Hepatocyte (in vitro differentiated cells): ENCODE results near the gene LDLRAP1. TPM values are rescaled to one million over a fixed set of nuclear protein-coding genes. Genes with fewer than 3 reads are reported as not detected.

Source experiments
- DNase-seq: peaks from one replicate; pipeline ENCODE4 v3.0.0-alpha.2; 2016; ENCODE audit warnings: low spot score
- H2AFZ ChIP-seq: fragments of 200-600 bp; sonication (generic); 2 replicates; pipeline ENCODE4 v1.6.0; 2016; ENCODE audit warnings: antibody characterized with exemption, mild to moderate bottlenecking
- H3K27ac ChIP-seq: fragments of 200-600 bp; sonication (generic); 2 replicates; pipeline ENCODE4 v1.5.1; 2016; ENCODE audit warnings: mild to moderate bottlenecking
- H3K27me3 ChIP-seq: fragments of 200-600 bp; sonication (generic); 2 replicates; pipeline ENCODE4 v1.6.1; 2016
- H3K36me3 ChIP-seq: fragments of 200-600 bp; sonication (generic); replicated peaks from 2 replicates; pipeline ENCODE4 v1.5.1; 2016; ENCODE audit warnings: low read depth; ENCODE audit not compliant: insufficient read depth
- H3K4me1 ChIP-seq: fragments of 200-600 bp; sonication (generic); 2 replicates; pipeline ENCODE4 v1.5.1; 2016; ENCODE audit warnings: mild to moderate bottlenecking, moderate library complexity; ENCODE audit not compliant: insufficient read depth
- H3K4me2 ChIP-seq: fragments of 200-600 bp; sonication (generic); 2 replicates; pipeline ENCODE4 v1.6.0; 2016
- H3K4me3 ChIP-seq: fragments of 200-600 bp; sonication (generic); 2 replicates; pipeline ENCODE4 v1.5.1; 2016; ENCODE audit warnings: mild to moderate bottlenecking
- H3K79me2 ChIP-seq: fragments of 200-600 bp; sonication (generic); 2 replicates; pipeline ENCODE4 v1.6.0; 2017; ENCODE audit warnings: mild to moderate bottlenecking
- H3K9me2 ChIP-seq: fragments of 200-600 bp; sonication (generic); replicated peaks from 2 replicates; pipeline ENCODE4 v1.6.0; 2017; ENCODE audit warnings: mild to moderate bottlenecking; ENCODE audit not compliant: insufficient read depth
- H3K9me3 ChIP-seq: fragments of 200-600 bp; sonication (generic); 2 replicates; pipeline ENCODE4 v1.5.1; 2016; ENCODE audit warnings: low read depth, mild to moderate bottlenecking
- H4K20me1 ChIP-seq: fragments of 200-600 bp; sonication (generic); 2 replicates; pipeline ENCODE4 v1.6.0; 2016; ENCODE audit warnings: mild to moderate bottlenecking; ENCODE audit not compliant: insufficient read depth, poor library complexity, severe bottlenecking
- EZH2 ChIP-seq: fragments of 200-600 bp; sonication (generic); IDR thresholded peaks from 2 replicates; pipeline ENCODE4 v1.6.1; 2016; ENCODE audit warnings: antibody characterized with exemption, mild to moderate bottlenecking, borderline replicate concordance
- EZH2phosphoT487 ChIP-seq: fragments of 200-600 bp; sonication (generic); IDR thresholded peaks from one replicate; pipeline ENCODE4 v1.6.1; 2018; ENCODE audit warnings: antibody characterized with exemption, mild to moderate bottlenecking, low read depth, moderate library complexity; ENCODE audit not compliant: unreplicated experiment, severe bottlenecking
- WGBS: methylation state at CpG from one replicate; pipeline ENCODE4 v1.1.6; 2016; ENCODE audit warnings: low lambda C conversion rate; ENCODE audit errors: missing lambda C conversion rate; 5-methylcytosine and 5-hydroxymethylcytosine counted together
- polyA plus RNA-seq: library from polyadenylated mRNA; unstranded; fragments of >200 nt; fragmentation: Nextera tagmentation; extraction: Ambion mirVana; gene quantifications from 2 replicates; pipeline ENCODE4 v1.2.1, GENCODE V29; 2016
- total RNA-seq: library from RNA; depleted of rRNA; stranded (reverse); fragments of >200 nt; gene quantifications from 2 replicates; pipeline ENCODE4 v1.2.3, GENCODE V29; 2014
- TF ChIP-seq, protein P1 (sequence below): fragments of 200-600 bp; sonication (generic); IDR thresholded peaks from 2 replicates; pipeline ENCODE4 v1.5.1; 2016; ENCODE audit warnings: antibody characterized with exemption, mild to moderate bottlenecking; ENCODE audit not compliant: poor library complexity

Gene LDLRAP1
- total and polyA plus RNA-seq, 2 experiments from 2014 or later = 17.3 to 27.5 TPM

DNA sequence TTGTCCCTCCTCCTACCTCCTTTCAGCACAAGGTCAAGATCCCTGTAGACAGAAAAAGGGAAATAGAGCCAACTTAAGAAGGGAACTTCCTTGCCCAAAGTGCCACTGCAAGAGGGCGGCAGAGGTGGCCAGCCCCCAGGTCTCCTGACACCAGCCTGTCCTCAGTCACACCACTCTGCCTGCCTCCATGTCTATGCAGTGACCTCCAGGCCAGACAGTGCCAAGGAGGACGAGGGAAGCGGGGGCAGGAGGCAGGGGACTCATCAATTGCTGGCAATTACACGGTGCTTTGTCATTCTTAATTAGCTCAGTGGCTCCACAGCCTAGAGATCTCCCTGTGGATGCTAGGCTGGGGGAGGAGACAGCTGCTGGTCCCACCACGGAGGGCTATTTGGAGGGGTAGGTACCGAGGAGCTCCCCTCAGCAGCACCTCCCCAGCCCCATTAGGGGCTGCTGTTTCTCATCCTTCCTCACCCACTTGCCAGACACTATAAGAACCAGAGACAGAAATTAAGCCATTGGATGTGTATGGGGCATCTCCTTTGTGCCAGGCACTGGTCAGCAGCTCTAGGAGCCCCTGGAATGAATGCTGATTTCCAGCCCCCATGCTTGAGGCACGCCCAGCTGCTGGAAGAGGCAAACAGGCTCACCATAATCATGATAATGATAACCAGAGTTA is 6.1 kb upstream of the LDLRAP1 start:
- no peak for TF ChIP-seq EZH2
- TF ChIP-seq, protein P1, sequence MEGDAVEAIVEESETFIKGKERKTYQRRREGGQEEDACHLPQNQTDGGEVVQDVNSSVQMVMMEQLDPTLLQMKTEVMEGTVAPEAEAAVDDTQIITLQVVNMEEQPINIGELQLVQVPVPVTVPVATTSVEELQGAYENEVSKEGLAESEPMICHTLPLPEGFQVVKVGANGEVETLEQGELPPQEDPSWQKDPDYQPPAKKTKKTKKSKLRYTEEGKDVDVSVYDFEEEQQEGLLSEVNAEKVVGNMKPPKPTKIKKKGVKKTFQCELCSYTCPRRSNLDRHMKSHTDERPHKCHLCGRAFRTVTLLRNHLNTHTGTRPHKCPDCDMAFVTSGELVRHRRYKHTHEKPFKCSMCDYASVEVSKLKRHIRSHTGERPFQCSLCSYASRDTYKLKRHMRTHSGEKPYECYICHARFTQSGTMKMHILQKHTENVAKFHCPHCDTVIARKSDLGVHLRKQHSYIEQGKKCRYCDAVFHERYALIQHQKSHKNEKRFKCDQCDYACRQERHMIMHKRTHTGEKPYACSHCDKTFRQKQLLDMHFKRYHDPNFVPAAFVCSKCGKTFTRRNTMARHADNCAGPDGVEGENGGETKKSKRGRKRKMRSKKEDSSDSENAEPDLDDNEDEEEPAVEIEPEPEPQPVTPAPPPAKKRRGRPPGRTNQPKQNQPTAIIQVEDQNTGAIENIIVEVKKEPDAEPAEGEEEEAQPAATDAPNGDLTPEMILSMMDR = no peak
- no peak for TF ChIP-seq EZH2phosphoT487
- no peaks in the 10 kb centered on the region for H4K20me1 ChIP-seq
- no peaks in the 10 kb centered on the region for H3K27me3 ChIP-seq
- no peak for DNase-seq
- H3K79me2 ChIP-seq = no peaks in the 10 kb centered on the region
- H3K4me3 ChIP-seq = no peak overlapping the region
- H3K36me3 ChIP-seq = no peaks in the 10 kb centered on the region
- no peak overlapping the region for H2AFZ ChIP-seq
- H3K9me2 ChIP-seq = no peaks in the 10 kb centered on the region
- no peaks in the 10 kb centered on the region for H3K4me1 ChIP-seq
- WGBS = 61% methylated on average over 7 of the region's 7 CpGs
- H3K4me2 ChIP-seq = no peak overlapping the region
- no peaks in the 10 kb centered on the region for H3K9me3 ChIP-seq
- no peak overlapping the region for H3K27ac ChIP-seq

DNA sequence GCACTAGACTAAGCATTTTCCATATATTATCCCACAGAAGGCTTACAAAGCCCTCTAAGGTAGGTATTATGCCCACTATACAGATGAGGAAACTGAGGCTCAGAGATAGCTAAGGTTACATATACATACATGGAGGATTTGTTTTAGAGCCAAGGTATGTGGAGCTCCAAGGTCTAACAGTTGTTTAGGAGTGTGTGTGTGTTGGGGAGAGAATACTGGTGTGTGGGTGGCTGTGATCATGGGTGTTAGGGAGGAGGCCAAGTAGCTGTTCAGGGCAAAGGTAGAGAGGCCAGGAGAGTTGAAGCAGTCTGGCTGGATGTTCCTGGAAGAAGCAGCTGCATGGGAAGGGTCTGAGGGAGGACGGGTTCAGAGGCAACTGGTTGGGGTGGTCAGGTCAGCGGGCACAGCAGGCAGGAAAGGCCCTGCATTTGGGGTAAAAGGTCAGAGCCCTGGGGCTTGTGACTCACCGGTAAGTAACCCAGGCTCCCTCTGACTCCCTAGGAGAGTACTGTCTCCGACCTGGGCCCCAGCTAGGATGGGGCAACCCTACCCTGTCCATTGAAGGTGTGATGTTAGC is 5.1 kb upstream of the LDLRAP1 start:
- no peak overlapping the region for H3K4me3 ChIP-seq
- H3K36me3 ChIP-seq = no peaks in the 10 kb centered on the region
- H3K9me3 ChIP-seq = no peaks in the 10 kb centered on the region
- no peaks in the 10 kb centered on the region for H4K20me1 ChIP-seq
- no peaks in the 10 kb centered on the region for H3K27me3 ChIP-seq
- no peak overlapping the region for H3K27ac ChIP-seq
- H3K4me1 ChIP-seq = no peaks in the 10 kb centered on the region
- DNase-seq = no peak
- TF ChIP-seq, protein P1 = no peak
- no peak for TF ChIP-seq EZH2
- no peak for TF ChIP-seq EZH2phosphoT487
- H3K79me2 ChIP-seq = no peaks in the 10 kb centered on the region
- no peak overlapping the region for H2AFZ ChIP-seq
- 69% methylated on average over 4 of the region's 4 CpGs for WGBS
- H3K9me2 ChIP-seq = no peaks in the 10 kb centered on the region
- no peak overlapping the region for H3K4me2 ChIP-seq

DNA sequence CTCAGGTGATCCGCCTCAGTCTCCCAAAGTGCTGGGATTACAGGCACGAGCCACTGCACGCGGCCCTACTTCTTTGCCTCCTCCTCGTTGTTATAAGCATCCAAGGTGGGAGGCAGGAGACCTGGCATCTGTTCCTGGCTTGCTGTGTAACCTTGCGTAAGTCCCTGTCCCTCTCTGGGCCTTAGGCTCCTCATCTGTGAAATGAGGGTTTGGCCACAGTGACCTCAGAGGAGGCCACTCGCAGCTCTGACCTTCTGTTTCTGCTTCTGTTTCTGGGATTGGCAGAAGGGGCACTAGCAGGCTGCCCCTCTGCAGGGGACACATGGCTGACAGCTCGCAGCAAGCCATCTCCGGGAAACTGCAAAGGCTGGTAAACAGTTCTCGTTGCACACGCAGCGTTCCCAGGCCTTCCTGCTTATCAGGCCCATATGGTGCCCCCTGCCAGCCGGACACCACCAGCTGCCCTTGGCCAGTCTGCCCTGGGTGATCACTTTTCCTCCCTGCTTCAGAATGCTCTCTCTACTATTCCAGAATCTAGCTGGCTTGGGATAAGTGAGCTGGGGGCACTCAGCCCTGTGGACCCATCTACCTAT is 2.6 kb upstream of the LDLRAP1 start:
- TF ChIP-seq EZH2phosphoT487 = no peak
- TF ChIP-seq EZH2 = no peak
- TF ChIP-seq, protein P1 = no peak
- 89% methylated on average over 13 of the region's 13 CpGs for whole genome bisulfite sequencing
- H4K20me1 ChIP-seq = no peaks in the 10 kb centered on the region

More for the DNA sequence above, 2.6 kb upstream of the LDLRAP1 start:
- H3K79me2 ChIP-seq = peaks cover 20% of the 10 kb centered on the region
- no peaks in the 10 kb centered on the region for H3K9me3 ChIP-seq
- H3K9me2 ChIP-seq = no peaks in the 10 kb centered on the region
- H3K27ac ChIP-seq = no peak overlapping the region
- no peak for DNase-seq
- no peaks in the 10 kb centered on the region for H3K36me3 ChIP-seq
- H3K27me3 ChIP-seq = no peaks in the 10 kb centered on the region
- no peak overlapping the region for H2AFZ ChIP-seq
- H3K4me2 ChIP-seq = no peak overlapping the region
- no peak overlapping the region for H3K4me3 ChIP-seq
- peaks cover 8% of the 10 kb centered on the region for H3K4me1 ChIP-seq
